Right lobe of liver (tissue), 6 donors: Measurements from ENCODE around the gene FGB. TPM values are rescaled to one million over a fixed set of nuclear protein-coding genes. Genes with fewer than 3 reads are reported as not detected.

Experiments used
- ATAC-seq, 4 donors: fragments of 200-7000 bp; cut with Tn5 transposase; one replicate each; pipeline ENCODE4 v1.9.1; 2020; ENCODE audit warnings: mild to moderate bottlenecking in 4 of 4, moderate library complexity in 4 of 4
- DNase-seq, 3 donors: peaks; one replicate each; pipeline ENCODE4 v3.0.0-alpha.2; 2020
- H3K27ac ChIP-seq, 3 donors: fragments of 200-600 bp; one replicate each; pipeline ENCODE4 v1.8.0; 2022
- H3K27me3 ChIP-seq, 2 donors: fragments of 200-600 bp; one replicate each; pipeline ENCODE4 v1.8.0; 2022
- H3K36me3 ChIP-seq, 4 donors: fragments of 200-600 bp; sonication (generic) in 1 of 4; one replicate each; pipeline versions ENCODE4 v1.5.1 to v1.8.0; 2017 to 2022; ENCODE audit warnings: control low read depth in 1 of 4
- H3K4me1 ChIP-seq, 4 donors: fragments of 200-600 bp; sonication (generic) in 1 of 4; one replicate each; pipeline versions ENCODE4 v1.5.1 to v1.8.0; 2017 to 2022; ENCODE audit warnings: control low read depth in 1 of 4
- H3K4me3 ChIP-seq, 3 donors: fragments of 200-600 bp; one replicate each; pipeline ENCODE4 v1.8.0; 2022
- H3K9me3 ChIP-seq, 4 donors: fragments of 200-600 bp; sonication (generic) in 1 of 4; one replicate each; pipeline versions ENCODE4 v1.5.1 to v1.8.0; 2017 to 2022; ENCODE audit warnings: control low read depth in 1 of 4
- CTCF ChIP-seq, 4 donors: fragments of 200-600 bp in 3 of 4; fragments of 450-650 bp in 1 of 4; IDR thresholded peaks; one replicate each; pipeline versions ENCODE4 v1.5.1 to v1.8.0; 2016 to 2022; ENCODE audit warnings: antibody characterized with exemption in 4 of 4, mild to moderate bottlenecking in 2 of 4
- POLR2A ChIP-seq: fragments of 450-650 bp; IDR thresholded peaks from one replicate; pipeline ENCODE4 v1.6.1; 2017; ENCODE audit warnings: antibody characterized with exemption, mild to moderate bottlenecking
- WGBS: methylation state at CpG from one replicate; pipeline ENCODE4 v1.1.6; 2018; ENCODE audit warnings: low coverage, low lambda C conversion rate; ENCODE audit not compliant: insufficient coverage; ENCODE audit errors: missing lambda C conversion rate; 5-methylcytosine and 5-hydroxymethylcytosine counted together
- intact Hi-C, 2 donors: fragments of 100-400 bp; cut with DNase I; formaldehyde crosslinking; loops; one replicate each; pipeline versions ENCODE4 v1.11.2 to v1.14.1; 2022
- long read RNA-seq: library from polyadenylated mRNA; unstranded; transcript quantifications from one replicate; pipeline ENCODE4 v2.0.0, GENCODE V29; 2019
- total RNA-seq, 6 experiments: library from RNA; depleted of rRNA in 2 of 6; stranded (reverse); fragments of >200 nt in 2 of 6; fragmentation: NEBNext Ultra II Directional in 3 of 6; extraction: Animal tissue kit (Norgen Biotek cat#: 25700) in 3 of 6; gene quantifications; one replicate each; pipeline versions ENCODE4 v1.1.0 to v1.2.4, GENCODE V29; 2016 to 2023
- donor health status: DM: no; HTN: yes; CAD: no.
- donor health status: DM: no; HTN: no; CAD: no.
- donor health status: DM: no; HTN: no; CAD: no.
- donor health status: DM: no; HTN: yes; CAD: no.
- donor health status: DM: no; HTN: yes; CAD: no.

FGB gene
- total RNA-seq: over 10,000 TPM in 5 of 6 experiments, 1,000 to 10,000 TPM in 1; 6,080 to 16,362 (median 11,864) TPM
- long read RNA-seq, transcript FGB-204 (3 exons, 574 nt): minor isoform, 746 of 2,966 reads
- long read RNA-seq, transcript FGB-201 (8 exons, 1,975 nt): major isoform, 2,009 of 2,966 reads
- long read RNA-seq, partial matches to known transcripts: 178 of 2,966 reads
- long read RNA-seq, other reads (novel, unspliced or antisense): 33 of 2,966 reads

DNA sequence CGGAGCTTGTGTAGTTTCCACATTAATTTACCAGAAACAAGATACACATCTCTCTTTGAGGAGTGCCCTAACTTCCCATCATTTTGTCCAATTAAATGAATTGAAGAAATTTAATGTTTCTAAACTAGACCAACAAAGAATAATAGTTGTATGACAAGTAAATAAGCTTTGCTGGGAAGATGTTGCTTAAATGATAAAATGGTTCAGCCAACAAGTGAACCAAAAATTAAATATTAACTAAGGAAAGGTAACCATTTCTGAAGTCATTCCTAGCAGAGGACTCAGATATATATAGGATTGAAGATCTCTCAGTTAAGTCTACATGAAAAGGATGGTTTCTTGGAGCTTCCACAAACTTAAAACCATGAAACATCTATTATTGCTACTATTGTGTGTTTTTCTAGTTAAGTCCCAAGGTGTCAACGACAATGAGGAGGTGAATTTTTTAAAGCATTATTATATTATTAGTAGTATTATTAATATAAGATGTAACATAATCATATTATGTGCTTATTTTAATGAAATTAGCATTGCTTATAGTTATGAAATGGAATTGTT is at the start of gene FGB:
TSS of gene FGB (plus strand) at position 315 of the 558 bp plus-strand sequence. CDS start at position 323, 8 bp downstream.
- Histone ChIP-seq H3K4me3 (peak within 1 kb of the TSS; percentile 22 to 56 (median 48)), H3K27me3 (no peaks in the 10 kb centered on the region), H3K9me3 (no peaks in the 10 kb centered on the region), H3K36me3 (peaks cover 0 to 33% (median 13%) of the 10 kb centered on the region in 4 donors), H3K27ac (peak within 1 kb of the TSS; percentile 69 to 91 (median 86)), H3K4me1 (peaks cover 0 to 23% (median 1%) of the 10 kb centered on the region in 4 donors)
- DNase-seq (no peak), ATAC-seq (peak; percentile 12 to 49 (median 39))
- TF ChIP-seq CTCF (IDR thresholded peaks at IDR 0.05) (no peak), POLR2A (peak; percentile 82)
- WGBS: 47% methylated on average over 2 of the region's 2 CpGs
- intact Hi-C loops: loop anchor here in 1 of 2 donors (5.0 kb wide), 1 partner anchor 55 kb away; no protein-coding TSS in a partner anchor

GRCh38 chr4:154516318-154517029 is 46.3 kb upstream of the FGB start:
- H3K27ac ChIP-seq: no peak overlapping the region
- intact Hi-C loops: no loop called here
- no peaks in the 10 kb centered on the region for H3K4me1 ChIP-seq
- DNase-seq (no peak), ATAC-seq (no peak)
- no peaks in the 10 kb centered on the region for H3K36me3 ChIP-seq
- WGBS: 9% methylated on average over 1 of the region's 1 CpG
- no peak for TF ChIP-seq POLR2A
- TF ChIP-seq CTCF (IDR thresholded peaks at IDR 0.05): no peak
- H3K9me3 ChIP-seq: no peaks in the 10 kb centered on the region
- H3K27me3 ChIP-seq: no peaks in the 10 kb centered on the region
- H3K4me3 ChIP-seq: no peak overlapping the region

DNA sequence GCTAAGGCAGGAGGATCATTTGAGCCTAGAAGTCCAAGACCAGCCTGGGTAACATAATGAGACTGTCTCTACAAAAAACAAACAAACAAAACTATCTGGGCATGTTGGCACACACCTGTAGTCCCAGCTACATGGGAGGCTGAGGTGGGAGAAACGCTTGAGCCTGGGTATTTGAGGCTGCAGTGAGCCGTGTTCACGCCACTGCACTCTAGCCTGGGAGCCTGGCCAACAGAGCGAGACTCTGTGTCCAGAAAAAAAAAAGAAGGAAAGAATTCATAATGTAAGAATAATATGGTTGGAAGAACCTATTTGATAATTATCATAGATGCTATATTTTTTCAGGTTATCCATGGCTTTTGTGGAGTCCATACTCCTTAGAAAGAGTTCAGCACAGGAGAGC is 45.2 kb upstream of the FGB start:
- Histone ChIP-seq H3K27me3 (no peaks in the 10 kb centered on the region), H3K9me3 (no peaks in the 10 kb centered on the region), H3K4me1 (no peaks in the 10 kb centered on the region), H3K36me3 (no peaks in the 10 kb centered on the region), H3K27ac (no peak overlapping the region), H3K4me3 (no peak overlapping the region)
- DNase-seq: no peak
- intact Hi-C loops: no loop called here
- ATAC-seq: no peak
- TF ChIP-seq POLR2A (no peak), CTCF (IDR thresholded peaks at IDR 0.05) (no peak)
- WGBS: 73% methylated on average over 4 of the region's 4 CpGs

- DNase-seq (no peak), ATAC-seq (no peak)
- H3K27me3 ChIP-seq: no peaks in the 10 kb centered on the region
- no peak overlapping the region for H3K4me3 ChIP-seq
- 56% methylated on average over 4 of the region's 4 CpGs for WGBS
- intact Hi-C loops: no loop called here
- no peak overlapping the region for H3K27ac ChIP-seq
- H3K36me3 ChIP-seq: no peaks in the 10 kb centered on the region
- TF ChIP-seq POLR2A (no peak), CTCF (IDR thresholded peaks at IDR 0.05) (no peak)
- H3K4me1 ChIP-seq: no peaks in the 10 kb centered on the region
- H3K9me3 ChIP-seq: no peaks in the 10 kb centered on the region
These were observed 43.6 kb upstream of the FGB start for GRCh38 chr4:154519214-154519613.
